Endothelial cell of umbilical vein (primary cell): ENCODE measurements around the gene VWA8. TPM values are rescaled to one million over a fixed set of nuclear protein-coding genes. Genes with fewer than 3 reads are reported as not detected.

Experiments used
- BruUV-seq: library from RNA; stranded (reverse); fragments of 400-500 nt; replicated peaks from 2 replicates; lab custom pipeline; 2021; lab: Mats Ljungman, UMichigan
- CTCF ChIA-PET: fragments of 300-600, 350-600 bp; sonication (Branson Sonifier 250); formaldehyde crosslinking; loops from one replicate; lab custom pipeline; 2021; ENCODE audit warnings: antibody characterized with exemption, inconsistent platforms; lab: Charles Lee
- POLR2A ChIA-PET: fragments of 300-600, 350-600 bp; sonication (Branson Sonifier 250); formaldehyde crosslinking; loops from one replicate; lab custom pipeline; 2021; ENCODE audit warnings: antibody characterized with exemption, inconsistent platforms; lab: Charles Lee
- DNase-seq: peaks from one replicate; pipeline ENCODE4 v3.0.0-alpha.2; 2011; ENCODE audit warnings: low read depth, low spot score
- FAIRE-seq: peaks from 2 replicates; lab custom pipeline; 2011; peaks lifted over from hg19 to GRCh38; lab: Jason Lieb, UNC
- H2AFZ ChIP-seq: 2 replicates; pipeline ENCODE4 v1.6.0; 2012; ENCODE audit warnings: low read depth, low read length, control low read depth, inconsistent platforms
- H3K27ac ChIP-seq: 2 replicates; pipeline ENCODE4 v1.5.1; 2011; ENCODE audit warnings: low read depth, mild to moderate bottlenecking, control low read depth, low read length, moderate library complexity; ENCODE audit not compliant: insufficient read depth
- H3K27me3 ChIP-seq, 2 experiments: 2 replicates each; pipeline versions ENCODE4 v1.6.0 to v1.6.1; 2011; ENCODE audit warnings: low read length in 2 of 2, mixed read lengths in 1 of 2; ENCODE audit not compliant: control insufficient read depth in 2 of 2, insufficient read depth in 2 of 2
- H3K36me3 ChIP-seq, 2 experiments: 2 replicates in 1 of 2; 3 replicates in 1 of 2; pipeline ENCODE4 v1.5.1; 2011; ENCODE audit warnings: low read length in 2 of 2, mild to moderate bottlenecking in 1 of 2, moderate library complexity in 1 of 2; ENCODE audit not compliant: control insufficient read depth in 2 of 2, insufficient read depth in 2 of 2; ENCODE audit errors: extremely low read depth in 1 of 2
- H3K4me1 ChIP-seq: 3 replicates; pipeline ENCODE4 v1.5.1; 2011; ENCODE audit warnings: mild to moderate bottlenecking, low read length; ENCODE audit not compliant: control insufficient read depth, insufficient read depth; ENCODE audit errors: extremely low read depth
- H3K4me2 ChIP-seq: 2 replicates; pipeline ENCODE4 v1.6.1; 2011; ENCODE audit warnings: low read length, control low read depth, mixed read lengths; ENCODE audit not compliant: insufficient read depth
- H3K4me3 ChIP-seq, 3 experiments: fragments of 200-600 bp in 1 of 3; sonication (generic), shearing (Covaris generic) in 1 of 3; replicated peaks in 1 of 3; 2 replicates each; pipeline ENCODE4 v1.5.1; 2011 to 2016; ENCODE audit warnings: control low read depth in 3 of 3, low read length in 3 of 3, mild to moderate bottlenecking in 2 of 3, inconsistent platforms in 1 of 3, low read depth in 1 of 3, moderate library complexity in 1 of 3; ENCODE audit not compliant: insufficient read depth in 1 of 3
- H3K79me2 ChIP-seq: 2 replicates; pipeline ENCODE4 v1.6.0; 2012; ENCODE audit warnings: low read length, inconsistent platforms; ENCODE audit not compliant: control insufficient read depth, insufficient read depth
- H3K9ac ChIP-seq: replicated peaks from 2 replicates; pipeline ENCODE3; 2011; ENCODE audit warnings: low read length, control low read depth; ENCODE audit not compliant: insufficient read depth; ENCODE audit errors: extremely low read depth
- H3K9me1 ChIP-seq: replicated peaks from 3 replicates; pipeline ENCODE4 v1.6.0; 2011; ENCODE audit warnings: mild to moderate bottlenecking, low read length; ENCODE audit not compliant: control insufficient read depth, insufficient read depth; ENCODE audit errors: extremely low read depth
- H3K9me3 ChIP-seq: replicated peaks from 2 replicates; pipeline ENCODE4 v1.5.1; 2012; ENCODE audit warnings: low read length, inconsistent platforms; ENCODE audit not compliant: control insufficient read depth, insufficient read depth
- H4K20me1 ChIP-seq: replicated peaks from 2 replicates; pipeline ENCODE3; 2011; ENCODE audit warnings: mild to moderate bottlenecking, low read length; ENCODE audit not compliant: control insufficient read depth, insufficient read depth; ENCODE audit errors: extremely low read depth
- EZH2 ChIP-seq: IDR thresholded peaks from 2 replicates; pipeline ENCODE4 v1.6.1; 2012; ENCODE audit warnings: borderline replicate concordance, low read depth, mild to moderate bottlenecking, moderate library complexity, low read length, inconsistent platforms; ENCODE audit not compliant: severe bottlenecking
- FOS ChIP-seq: IDR thresholded peaks from 2 replicates; pipeline ENCODE4 v1.6.1; 2011; ENCODE audit warnings: mild to moderate bottlenecking, low read length, moderate library complexity, borderline replicate concordance; ENCODE audit not compliant: insufficient read depth
- GATA2 ChIP-seq: IDR thresholded peaks from 2 replicates; pipeline ENCODE4 v1.7.0; 2011; ENCODE audit warnings: low read depth, mild to moderate bottlenecking, moderate library complexity, mixed read lengths, low read length; ENCODE audit not compliant: insufficient read length, insufficient read depth
- JUN ChIP-seq: IDR thresholded peaks from 2 replicates; pipeline ENCODE4 v1.6.1; 2011; ENCODE audit warnings: borderline replicate concordance, low read depth; ENCODE audit not compliant: insufficient read length, insufficient read depth
- MYC ChIP-seq: IDR thresholded peaks from one replicate; pipeline ENCODE4 v1.6.1; 2011; ENCODE audit warnings: mild to moderate bottlenecking, low read depth, low read length
- POLR2A ChIP-seq: IDR thresholded peaks from 2 replicates; pipeline ENCODE4 v1.6.1; 2012; ENCODE audit warnings: low read depth, mild to moderate bottlenecking, control low read depth, low read length
- POLR2AphosphoS5 ChIP-seq: IDR thresholded peaks from 2 replicates; pipeline ENCODE4 v1.6.1; 2012; ENCODE audit warnings: low read depth, mild to moderate bottlenecking, control low read depth, low read length, moderate library complexity; ENCODE audit not compliant: insufficient read depth
- dilution Hi-C: fragments of 300-500 bp; cut with MboI; formaldehyde crosslinking; loops from one replicate; pipeline ENCODE4 v1.15.0; 2019; ENCODE audit warnings: low sequenced_read_pairs; ENCODE audit not compliant: extremely low pct_ligation_motif_present
- intact Hi-C: fragments of 100-400 bp; cut with micrococcal nuclease; formaldehyde crosslinking; loops from one replicate; pipeline ENCODE4 v1.10.0; 2022
- polyA plus RNA-seq, 4 experiments: library from polyadenylated mRNA; depleted of rRNA in 3 of 4; stranded (reverse) in 3 of 4; unstranded in 1 of 4; fragments of >200 nt; gene quantifications; 2 replicates each; pipeline versions ENCODE4 v1.2.1 to v1.2.3, GENCODE V29; 2011 to 2012; ENCODE audit warnings: missing spikeins in 1 of 4
- total RNA-seq: library from RNA; stranded (reverse); gene quantifications from 2 replicates; pipeline ENCODE4 v1.2.3, GENCODE V29; 2021
- TF ChIP-seq, protein P1 (sequence below), 2 donors: IDR thresholded peaks; 1 replicate in 1 of 2; 2 replicates in 1 of 2; pipeline ENCODE4 v1.5.1; 2011; ENCODE audit warnings: low read length in 2 of 2, mild to moderate bottlenecking in 2 of 2, moderate library complexity in 2 of 2, control low read depth in 1 of 2, inconsistent platforms in 1 of 2, low read depth in 1 of 2; ENCODE audit not compliant: insufficient read depth in 1 of 2; ENCODE audit errors: extremely low read depth in 1 of 2
- TF ChIP-seq, protein P2 (sequence below): IDR thresholded peaks from 2 replicates; pipeline ENCODE4 v1.6.1; 2011; ENCODE audit not compliant: insufficient read depth, insufficient read length

Gene VWA8
- total and polyA plus RNA-seq, 2 donors (not counting 3 experiments of a cell fraction or from before 2014, with no cell fraction given): 2.9 to 11.3 TPM

DNA sequence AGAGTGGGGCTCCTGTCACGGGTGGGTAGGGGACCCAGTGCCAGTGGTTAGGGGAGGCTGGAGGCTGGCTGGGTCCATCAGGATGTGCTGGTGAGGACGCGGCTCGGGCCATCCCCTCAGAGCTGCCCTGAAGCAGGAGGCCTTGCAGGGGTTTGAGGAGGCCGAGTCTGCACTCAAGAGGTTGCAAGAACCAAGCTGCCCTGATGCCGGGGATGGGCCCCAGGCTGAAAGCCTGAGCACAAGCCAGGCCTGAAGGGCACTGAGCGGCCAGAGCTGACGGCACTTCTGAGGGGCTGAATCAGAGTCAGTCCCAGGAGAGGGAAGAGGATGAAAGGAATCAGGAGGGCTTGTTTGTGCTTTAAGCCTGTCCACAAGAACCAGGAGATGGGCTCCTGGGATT, 410.6 kb downstream of the VWA8 start:
- H3K79me2 ChIP-seq: no peaks in the 10 kb centered on the region
- FAIRE-seq: no peak
- H3K27me3 ChIP-seq: peaks cover 0 to 2% of the 10 kb centered on the region in 2 experiments
- H3K4me3 ChIP-seq: no peak overlapping the region
- no peak overlapping the region for H2AFZ ChIP-seq
- ChIA-PET CTCF (interaction anchor here (2.4 kb wide), 1 partner anchor 10 kb away, joined by 7 read pairs; no protein-coding TSS in a partner anchor), POLR2A (no interaction called here)
- TF ChIP-seq FOS: no peak
- no peak for TF ChIP-seq JUN
- TF ChIP-seq GATA2: no peak
- no peak for TF ChIP-seq EZH2
- TF ChIP-seq, protein P1, sequence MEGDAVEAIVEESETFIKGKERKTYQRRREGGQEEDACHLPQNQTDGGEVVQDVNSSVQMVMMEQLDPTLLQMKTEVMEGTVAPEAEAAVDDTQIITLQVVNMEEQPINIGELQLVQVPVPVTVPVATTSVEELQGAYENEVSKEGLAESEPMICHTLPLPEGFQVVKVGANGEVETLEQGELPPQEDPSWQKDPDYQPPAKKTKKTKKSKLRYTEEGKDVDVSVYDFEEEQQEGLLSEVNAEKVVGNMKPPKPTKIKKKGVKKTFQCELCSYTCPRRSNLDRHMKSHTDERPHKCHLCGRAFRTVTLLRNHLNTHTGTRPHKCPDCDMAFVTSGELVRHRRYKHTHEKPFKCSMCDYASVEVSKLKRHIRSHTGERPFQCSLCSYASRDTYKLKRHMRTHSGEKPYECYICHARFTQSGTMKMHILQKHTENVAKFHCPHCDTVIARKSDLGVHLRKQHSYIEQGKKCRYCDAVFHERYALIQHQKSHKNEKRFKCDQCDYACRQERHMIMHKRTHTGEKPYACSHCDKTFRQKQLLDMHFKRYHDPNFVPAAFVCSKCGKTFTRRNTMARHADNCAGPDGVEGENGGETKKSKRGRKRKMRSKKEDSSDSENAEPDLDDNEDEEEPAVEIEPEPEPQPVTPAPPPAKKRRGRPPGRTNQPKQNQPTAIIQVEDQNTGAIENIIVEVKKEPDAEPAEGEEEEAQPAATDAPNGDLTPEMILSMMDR (IDR thresholded peaks at IDR 0.05; ENCODE audit: extremely low read depth in 1 of 2, insufficient read depth in 1 of 2, low read depth in 1 of 2, low read length in 2 of 2): no peak
- no peak for TF ChIP-seq POLR2A
- TF ChIP-seq MYC: no peak
- TF ChIP-seq, protein P2, sequence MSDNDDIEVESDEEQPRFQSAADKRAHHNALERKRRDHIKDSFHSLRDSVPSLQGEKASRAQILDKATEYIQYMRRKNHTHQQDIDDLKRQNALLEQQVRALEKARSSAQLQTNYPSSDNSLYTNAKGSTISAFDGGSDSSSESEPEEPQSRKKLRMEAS: no peak
- TF ChIP-seq POLR2AphosphoS5: no peak
- no peaks in the 10 kb centered on the region for H3K9me3 ChIP-seq
- no peaks in the 10 kb centered on the region for H4K20me1 ChIP-seq
- no peaks in the 10 kb centered on the region for H3K9me1 ChIP-seq
- intact Hi-C loops: no loop called here
- H3K27ac ChIP-seq: no peak overlapping the region
- no TSS peak for BruUV-seq
- no peak overlapping the region for H3K4me2 ChIP-seq
- dilution Hi-C loops: no loop called here
- H3K9ac ChIP-seq: no peak overlapping the region
- no peak for DNase-seq
- H3K4me1 ChIP-seq: no peaks in the 10 kb centered on the region
- no peaks in the 10 kb centered on the region for H3K36me3 ChIP-seq
